Naive B cell (primary cell): ENCODE measurements around the gene NGFR. TPM values are rescaled to one million over a fixed set of nuclear protein-coding genes. Genes with fewer than 3 reads are reported as not detected.

Source experiments
- ATAC-seq, 2 donors: fragments of 150-1000 bp; cut with Tn5 transposase; 2 replicates each; pipeline ENCODE4 v1.10.0; 2021; ENCODE audit warnings: low read depth in 2 of 2, mild to moderate bottlenecking in 2 of 2, moderate library complexity in 2 of 2
- DNase-seq: peaks from one replicate; pipeline ENCODE4 v3.0.0; 2022
- H3K27ac Mint-ChIP-seq, 6 donors: one replicate each; pipeline ENCODE4 v1.8.0; 2020 to 2022; ENCODE audit warnings: mild to moderate bottlenecking in 6 of 6, mixed read lengths in 6 of 6, moderate library complexity in 5 of 6, inconsistent platforms in 2 of 6
- H3K27me3 Mint-ChIP-seq, 3 donors: one replicate each; pipeline ENCODE4 v1.8.0; 2021 to 2022; ENCODE audit warnings: mixed read lengths in 3 of 3, mild to moderate bottlenecking in 1 of 3
- H3K36me3 Mint-ChIP-seq, 2 donors: one replicate each; pipeline ENCODE4 v1.8.0; 2020 to 2022; ENCODE audit warnings: mixed read lengths in 2 of 2, inconsistent platforms in 1 of 2, mild to moderate bottlenecking in 1 of 2
- H3K4me1 Mint-ChIP-seq, 3 donors: one replicate each; pipeline ENCODE4 v1.8.0; 2020 to 2022; ENCODE audit warnings: mixed read lengths in 3 of 3, inconsistent platforms in 1 of 3, mild to moderate bottlenecking in 1 of 3, moderate library complexity in 1 of 3
- H3K4me3 Mint-ChIP-seq, 8 donors: one replicate each; pipeline ENCODE4 v1.8.0; 2020 to 2022; ENCODE audit warnings: mild to moderate bottlenecking in 8 of 8, mixed read lengths in 8 of 8, moderate library complexity in 8 of 8, inconsistent platforms in 2 of 8
- H3K9me3 Mint-ChIP-seq, 7 donors: one replicate each; pipeline ENCODE4 v1.8.0; 2020 to 2022; ENCODE audit warnings: mixed read lengths in 7 of 7, mild to moderate bottlenecking in 5 of 7, inconsistent platforms in 2 of 7, moderate library complexity in 1 of 7
- polyA plus RNA-seq, 6 donors: library from polyadenylated mRNA; unstranded; fragments of 300-500 nt; fragmentation: Illumina TruSeq; gene quantifications; one replicate each; pipeline ENCODE4 v1.2.3, GENCODE V29; 2021; ENCODE audit warnings: low read depth in 6 of 6

Gene NGFR
- under 1 TPM in 1 of 6 donors, not detected in 5; 0.16 TPM for polyA plus RNA-seq

GRCh38 chr17:49494986-49495841 lies at the start of gene NGFR:
Gene NGFR, plus strand, starts transcription at chr17:49495293. Its CDS starts 125 bp downstream, at chr17:49495418.
- H3K36me3 Mint-ChIP-seq: no peaks in the 10 kb centered on the region
- H3K4me3 Mint-ChIP-seq: peak within 1 kb of the TSS; percentile 81 to 93 (median 90)
- H3K9me3 Mint-ChIP-seq: peaks cover 0 to 2% (median 0%) of the 10 kb centered on the region in 7 donors
- ATAC-seq (peak; percentile 45 to 53), DNase-seq (peak; percentile 51)
- H3K4me1 Mint-ChIP-seq: peaks cover 27 to 36% (median 35%) of the 10 kb centered on the region in 3 donors
- peaks cover 41 to 61% (median 57%) of the 10 kb centered on the region in 3 donors for H3K27me3 Mint-ChIP-seq
- H3K27ac Mint-ChIP-seq: peak within 1 kb of the TSS in 4 of 6 donors; percentile 26 to 88 (median 42)

DNA sequence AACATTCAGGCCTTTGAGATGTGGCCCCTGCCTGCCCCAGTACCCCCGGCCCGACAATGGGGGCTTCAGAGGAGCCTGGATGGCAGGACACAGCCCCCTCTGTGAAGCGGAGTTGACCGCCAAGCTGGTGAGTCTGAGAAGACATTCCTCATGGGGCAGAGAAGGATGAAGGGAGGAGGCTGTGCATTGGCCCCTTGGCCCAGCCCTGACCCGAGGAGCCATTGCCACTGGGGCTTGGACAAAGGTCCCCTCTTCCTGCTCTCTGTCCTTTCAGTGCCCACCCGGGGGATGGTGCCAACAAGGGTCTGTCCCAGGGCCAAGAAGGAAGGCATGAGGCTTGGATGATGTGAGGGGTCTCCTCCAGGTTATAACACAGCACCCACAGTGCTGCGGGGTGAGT lies 49.5 kb upstream of the NGFR start:
- no peak for ATAC-seq
- Mint-ChIP-seq H3K27me3 (peaks cover 17 to 36% (median 34%) of the 10 kb centered on the region in 3 donors), H3K27ac (no peak overlapping the region)

DNA sequence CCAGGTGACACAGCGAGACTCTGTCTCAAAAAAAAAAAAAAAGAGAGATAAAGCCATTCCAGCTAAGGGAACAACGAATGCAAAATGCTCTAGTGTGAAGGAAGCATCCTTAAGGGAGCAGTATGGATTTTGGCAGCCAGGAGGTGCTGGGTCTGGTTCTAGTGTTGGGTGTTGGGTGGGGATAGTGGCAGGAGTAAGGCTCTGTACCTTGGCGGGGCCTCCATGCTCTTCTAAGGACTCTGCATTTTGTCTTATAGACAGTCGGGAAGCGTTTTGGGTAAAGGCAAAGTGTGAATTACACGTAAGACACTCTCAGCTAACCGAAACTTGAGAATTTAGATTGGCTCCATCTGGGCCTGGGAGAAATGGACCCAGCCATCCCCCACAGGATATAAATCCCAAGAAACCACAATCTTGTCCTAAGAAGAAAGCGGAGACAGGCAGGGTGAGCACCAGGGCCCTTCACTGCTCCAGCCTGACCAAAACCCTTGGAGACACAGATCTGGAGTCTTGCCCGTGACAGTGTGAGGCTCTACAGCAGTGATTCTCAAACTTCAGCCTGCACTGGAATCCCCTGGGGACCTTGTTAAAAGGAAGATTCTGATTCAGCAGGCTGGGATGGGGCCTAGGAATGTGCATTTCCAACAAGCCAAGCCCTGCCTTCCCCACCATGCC lies 47.3 kb upstream of the NGFR start:
- Mint-ChIP-seq H3K9me3 (no peaks in the 10 kb centered on the region), H3K4me1 (no peaks in the 10 kb centered on the region), H3K4me3 (no peak overlapping the region), H3K27ac (no peak overlapping the region), H3K27me3 (peaks cover 17 to 21% (median 18%) of the 10 kb centered on the region in 3 donors), H3K36me3 (no peaks in the 10 kb centered on the region)
- DNase-seq (no peak), ATAC-seq (no peak)

More for the DNA sequence above, 49.5 kb upstream of the NGFR start:
- Mint-ChIP-seq H3K4me3 (no peak overlapping the region), H3K4me1 (peaks cover 0 to 5% (median 0%) of the 10 kb centered on the region in 3 donors), H3K36me3 (no peaks in the 10 kb centered on the region), H3K9me3 (no peaks in the 10 kb centered on the region)
- no peak for DNase-seq

DNA sequence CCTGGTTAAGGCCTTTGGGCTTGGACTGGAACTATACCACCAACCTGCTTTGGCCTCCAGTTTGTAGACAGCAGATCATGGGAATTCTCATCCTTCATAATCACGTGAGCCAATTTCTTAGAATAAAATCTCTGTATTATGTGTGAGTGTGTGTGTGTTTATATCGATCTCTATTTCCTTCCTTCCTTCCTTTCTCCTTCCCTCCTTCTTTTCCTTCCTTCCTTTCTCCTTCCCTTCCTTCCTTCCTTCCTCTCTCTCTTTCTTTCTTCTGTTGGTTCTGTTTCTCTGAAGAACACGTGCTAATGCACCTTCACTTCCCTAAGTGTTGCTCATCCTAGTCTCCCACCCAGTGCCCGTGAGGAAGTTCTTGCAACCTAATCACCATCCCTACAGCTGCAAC lies 44.9 kb upstream of the NGFR start:
- peak overlapping the region in 1 of 6 donors; percentile 22 for H3K27ac Mint-ChIP-seq
- H3K27me3 Mint-ChIP-seq: peaks cover 17 to 31% (median 25%) of the 10 kb centered on the region in 3 donors
- no peak for DNase-seq
- no peaks in the 10 kb centered on the region for H3K9me3 Mint-ChIP-seq
- ATAC-seq: no peak
- H3K36me3 Mint-ChIP-seq: no peaks in the 10 kb centered on the region
- H3K4me3 Mint-ChIP-seq: no peak overlapping the region
- no peaks in the 10 kb centered on the region for H3K4me1 Mint-ChIP-seq

- Mint-ChIP-seq H3K27me3 (peaks cover 17 to 35% (median 28%) of the 10 kb centered on the region in 3 donors), H3K4me3 (no peak overlapping the region)
- no peak for ATAC-seq
Measured at GRCh38 chr17:49450735-49451134, 44.4 kb upstream of the NGFR start.

DNA sequence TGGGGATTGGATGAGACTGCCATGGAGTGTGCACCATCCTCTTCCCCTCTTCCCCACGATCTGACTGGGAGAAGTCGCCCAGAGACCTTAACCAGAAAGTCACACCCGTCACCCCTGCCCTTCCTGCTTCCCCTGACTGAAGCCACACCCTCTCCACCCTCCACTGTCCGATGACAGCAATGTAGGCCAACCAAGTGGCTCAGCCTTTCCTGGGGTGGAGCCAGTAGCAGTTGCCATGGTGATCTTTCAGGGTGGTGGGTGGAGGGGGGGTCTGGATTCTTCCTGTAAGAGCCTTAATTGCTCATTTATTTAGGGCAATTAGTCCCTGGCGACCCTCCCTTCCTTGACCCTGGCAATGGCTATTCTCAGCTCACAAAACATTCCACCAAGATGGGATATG lies 42.9 kb upstream of the NGFR start:
- H3K4me3 Mint-ChIP-seq: peak overlapping the region in 1 of 8 donors; percentile 63
- H3K27ac Mint-ChIP-seq: no peak overlapping the region

More at GRCh38 chr17:49450735-49451134, 44.4 kb upstream of the NGFR start:
- no peaks in the 10 kb centered on the region for H3K4me1 Mint-ChIP-seq
- no peak for DNase-seq
- no peaks in the 10 kb centered on the region for H3K36me3 Mint-ChIP-seq
- no peaks in the 10 kb centered on the region for H3K9me3 Mint-ChIP-seq
- no peak overlapping the region for H3K27ac Mint-ChIP-seq

DNA sequence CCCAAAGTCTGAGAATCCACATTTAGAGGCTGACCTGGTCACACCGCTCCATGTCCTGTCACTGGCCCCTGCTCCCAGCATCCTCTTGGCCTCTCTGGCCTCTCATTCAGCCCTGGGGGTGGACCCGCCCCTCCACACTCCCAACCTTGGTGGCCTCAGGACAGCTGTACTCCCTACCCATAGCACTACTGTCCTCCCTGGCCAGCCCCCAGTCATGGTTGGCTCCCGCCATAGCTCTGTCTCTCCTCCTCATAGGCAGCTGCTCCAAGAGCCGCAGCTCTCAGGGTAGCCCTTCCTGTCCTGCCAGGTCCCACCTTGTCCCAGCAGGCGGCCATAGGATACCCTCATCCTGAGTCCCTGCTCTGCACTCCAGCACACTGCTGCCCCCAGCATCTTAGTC lies 42.4 kb upstream of the NGFR start:
- H3K9me3 Mint-ChIP-seq: no peaks in the 10 kb centered on the region
- peaks cover 28 to 55% (median 41%) of the 10 kb centered on the region in 3 donors for H3K27me3 Mint-ChIP-seq
- H3K36me3 Mint-ChIP-seq: no peaks in the 10 kb centered on the region
- no peak overlapping the region for H3K4me3 Mint-ChIP-seq
- H3K27ac Mint-ChIP-seq: no peak overlapping the region
- H3K4me1 Mint-ChIP-seq: no peaks in the 10 kb centered on the region
- DNase-seq: no peak
- no peak for ATAC-seq

More for the DNA sequence above, 42.9 kb upstream of the NGFR start:
- no peak for DNase-seq
- Mint-ChIP-seq H3K27me3 (peaks cover 24 to 50% (median 36%) of the 10 kb centered on the region in 3 donors), H3K9me3 (no peaks in the 10 kb centered on the region), H3K36me3 (no peaks in the 10 kb centered on the region), H3K4me1 (no peaks in the 10 kb centered on the region)
- no peak for ATAC-seq

DNA sequence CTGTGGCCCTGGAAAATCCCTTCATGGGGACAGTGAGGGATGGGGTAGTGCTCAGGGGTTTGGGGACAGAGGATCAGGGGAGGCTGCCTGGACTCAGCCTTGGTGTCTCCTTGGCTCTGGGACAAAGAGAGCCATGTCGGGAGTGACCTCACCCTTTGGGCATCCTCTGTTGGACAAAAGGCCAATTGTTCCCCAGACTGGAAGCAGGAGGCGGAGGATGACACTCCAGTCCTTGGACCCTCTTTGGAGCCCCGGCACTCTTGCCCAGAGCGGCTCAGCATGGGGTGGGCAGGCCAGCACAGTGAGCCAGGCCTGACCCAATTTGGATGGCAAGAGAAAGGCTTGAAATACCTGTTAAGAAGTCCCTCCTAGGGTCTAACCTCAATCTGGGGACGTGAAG lies 41.0 kb upstream of the NGFR start:
- Mint-ChIP-seq H3K27ac (no peak overlapping the region), H3K36me3 (no peaks in the 10 kb centered on the region)

GRCh38 chr17:49455272-49455861 lies 39.7 kb upstream of the NGFR start:
- Mint-ChIP-seq H3K4me3 (no peak overlapping the region), H3K36me3 (no peaks in the 10 kb centered on the region), H3K27ac (no peak overlapping the region), H3K9me3 (no peaks in the 10 kb centered on the region), H3K27me3 (peaks cover 46 to 74% (median 64%) of the 10 kb centered on the region in 3 donors), H3K4me1 (no peaks in the 10 kb centered on the region)
- no peak for ATAC-seq
- DNase-seq: no peak

More for the DNA sequence above, 41.0 kb upstream of the NGFR start:
- H3K4me3 Mint-ChIP-seq: no peak overlapping the region
- no peak for DNase-seq
- H3K27me3 Mint-ChIP-seq: peaks cover 36 to 63% (median 52%) of the 10 kb centered on the region in 3 donors
- H3K4me1 Mint-ChIP-seq: no peaks in the 10 kb centered on the region
- no peak for ATAC-seq
- no peaks in the 10 kb centered on the region for H3K9me3 Mint-ChIP-seq

DNA sequence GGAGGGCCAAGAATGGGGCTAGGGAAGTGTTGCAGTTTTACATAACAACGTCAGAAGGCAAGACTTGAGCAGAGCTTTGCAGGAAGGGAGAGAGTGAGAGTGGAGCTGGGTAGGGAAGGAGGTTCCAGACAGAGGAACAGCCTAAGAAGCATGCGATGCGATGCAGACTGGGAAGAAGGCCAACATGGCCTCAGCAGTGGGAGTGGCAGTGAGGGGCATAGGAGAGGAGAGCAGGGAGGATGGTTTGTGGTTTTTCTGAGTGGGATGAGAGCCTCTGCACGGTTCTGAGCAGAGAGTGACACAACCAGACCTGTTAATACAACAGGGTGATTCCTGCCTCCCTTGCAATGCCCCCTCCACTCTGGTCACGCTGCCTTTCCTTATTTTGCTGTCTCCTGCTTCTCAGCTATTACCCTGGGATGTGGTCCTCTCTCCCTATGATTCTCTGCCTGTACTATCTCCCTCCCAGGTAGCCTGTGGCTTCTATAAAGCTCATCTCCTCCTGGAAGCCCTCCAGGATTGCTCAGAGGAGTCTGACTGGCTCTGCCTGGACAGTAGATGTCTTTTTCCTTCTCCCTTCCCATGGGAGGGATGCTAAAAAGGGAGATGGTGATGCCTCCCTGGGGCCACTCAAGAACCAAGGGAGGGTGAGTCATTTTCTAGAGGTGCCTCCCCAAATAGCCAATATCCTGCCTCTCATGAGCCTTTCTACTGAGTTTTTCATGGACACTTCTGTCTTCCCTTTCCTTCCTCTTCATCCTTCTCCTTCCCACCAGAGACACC lies 38.7 kb upstream of the NGFR start:
- Mint-ChIP-seq H3K4me3 (peak overlapping the region in 1 of 8 donors; percentile 31), H3K9me3 (no peaks in the 10 kb centered on the region), H3K27me3 (peaks cover 55 to 80% (median 70%) of the 10 kb centered on the region in 3 donors), H3K27ac (no peak overlapping the region), H3K36me3 (no peaks in the 10 kb centered on the region), H3K4me1 (no peaks in the 10 kb centered on the region)
- no peak for DNase-seq
- ATAC-seq: no peak

DNA sequence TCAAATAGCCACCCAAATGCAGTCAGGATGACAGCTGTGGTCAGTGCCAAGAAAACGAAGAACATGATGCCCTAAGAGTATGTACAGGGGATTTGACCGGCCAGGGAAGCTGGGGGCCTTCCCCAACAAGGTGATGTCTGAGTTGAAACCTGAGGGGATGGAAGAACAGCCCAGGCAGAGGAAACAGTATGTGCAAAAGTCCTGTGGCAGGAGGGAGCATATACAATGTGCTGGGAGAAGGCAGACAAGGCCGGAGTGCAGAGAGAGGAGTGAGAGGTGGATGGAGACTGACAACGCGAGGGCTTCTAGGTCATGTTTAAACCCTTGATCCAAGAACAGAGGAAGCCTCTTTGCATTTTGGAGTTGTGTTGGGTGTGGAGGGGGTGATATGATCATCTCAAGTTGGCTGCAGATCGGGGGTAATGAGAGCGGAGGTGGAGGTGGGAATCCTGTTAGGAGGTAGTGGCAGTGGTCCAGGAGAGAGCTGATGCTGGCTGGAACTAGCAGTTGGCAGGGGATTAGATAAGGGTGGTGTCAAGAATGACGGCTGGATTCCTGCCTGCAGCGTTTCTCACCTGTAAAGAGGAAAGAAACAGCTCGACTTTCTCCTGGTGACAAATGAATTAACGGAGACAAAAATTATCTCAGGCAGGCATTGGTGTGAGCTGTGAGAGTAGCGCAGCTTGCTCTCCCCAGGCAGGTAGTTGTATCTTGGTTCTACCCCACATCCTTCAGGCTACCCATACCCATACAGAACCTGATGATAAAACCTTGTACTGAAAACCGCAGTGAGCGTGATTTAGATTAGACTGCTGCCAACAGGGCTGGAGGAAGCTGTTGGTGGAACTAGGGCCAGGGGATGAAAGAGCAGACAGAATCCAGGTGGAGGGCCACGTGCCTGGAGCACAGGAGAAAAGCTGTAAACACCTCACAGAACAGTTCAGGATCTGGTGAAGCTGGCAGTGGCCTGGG lies 37.2 kb upstream of the NGFR start:
- DNase-seq: no peak
- H3K9me3 Mint-ChIP-seq: no peaks in the 10 kb centered on the region
- H3K27ac Mint-ChIP-seq: peak overlapping the region in 1 of 6 donors; percentile 29
- no peak overlapping the region for H3K4me3 Mint-ChIP-seq
- H3K36me3 Mint-ChIP-seq: no peaks in the 10 kb centered on the region
- ATAC-seq: no peak
- peaks cover 59 to 82% (median 74%) of the 10 kb centered on the region in 3 donors for H3K27me3 Mint-ChIP-seq
- H3K4me1 Mint-ChIP-seq: no peaks in the 10 kb centered on the region

DNA sequence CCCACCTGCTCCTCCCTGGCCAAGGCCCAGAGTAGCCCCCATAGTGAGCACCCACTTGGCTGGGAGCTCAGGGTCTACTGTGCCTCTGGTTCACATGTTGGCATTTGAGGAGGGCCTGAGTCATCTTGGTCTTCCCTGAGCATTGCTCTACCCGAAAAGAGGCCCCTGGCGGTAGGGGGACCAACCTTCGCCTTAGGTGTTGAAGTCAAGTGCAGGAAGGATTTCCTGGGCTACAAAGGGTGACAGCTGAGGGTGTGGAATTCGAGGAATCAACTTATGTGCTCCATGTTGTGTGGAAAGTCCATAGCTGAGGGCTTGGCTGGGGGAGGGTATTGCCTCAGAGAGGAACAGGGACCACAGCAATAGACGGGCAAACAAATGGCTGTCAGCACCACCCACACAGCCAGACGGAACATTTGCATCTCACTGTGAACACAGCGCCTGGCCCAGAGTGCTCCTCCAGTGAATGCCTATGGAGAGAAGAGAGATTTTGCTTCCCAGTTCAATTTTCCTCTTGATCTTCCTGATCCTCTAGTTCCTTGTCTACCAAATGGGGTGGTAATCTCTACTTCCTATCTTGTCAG lies 35.6 kb upstream of the NGFR start:
- H3K9me3 Mint-ChIP-seq: peaks cover 6 to 15% (median 9%) of the 10 kb centered on the region in 7 donors
- H3K36me3 Mint-ChIP-seq: peaks cover 12 to 16% of the 10 kb centered on the region in 2 donors
- peaks cover 66 to 83% (median 82%) of the 10 kb centered on the region in 3 donors for H3K27me3 Mint-ChIP-seq
- no peaks in the 10 kb centered on the region for H3K4me1 Mint-ChIP-seq
- no peak overlapping the region for H3K4me3 Mint-ChIP-seq
- ATAC-seq: no peak
- DNase-seq: no peak
- H3K27ac Mint-ChIP-seq: no peak overlapping the region
